ENCODE measurements around the gene GIT2.

GIT2 gene

GRCh38 chr12:109994401-109995175 is 1.6 kb downstream of the GIT2 start:
- H2AFZ ChIP-seq (ENCODE audit: low read depth, low read length), result peak overlapping the region; percentile 73; the same call in 1 of the 2 replicates
- H4K20me1 ChIP-seq (ENCODE audit: insufficient read depth, low read length), result peaks cover 12% of the 10 kb centered on the region; the same call in 1 of the 2 replicates
- H3K27ac ChIP-seq (ENCODE audit: low read length), result peak overlapping the region; percentile 91
- H3K79me2 ChIP-seq (ENCODE audit: insufficient read depth, low read length), result peaks cover 66% of the 10 kb centered on the region
- peaks cover 42% of the 10 kb centered on the region for H3K4me1 ChIP-seq (ENCODE audit: insufficient read depth, low read length)
- H3K4me3 ChIP-seq (ENCODE audit: low read depth in 1 of 2, low read length in 2 of 2), result peak overlapping the region; percentile 79 to 84; a peak in 3 of 4 replicates
- TF ChIP-seq CTCF (IDR thresholded peaks at IDR 0.05; ENCODE audit: borderline replicate concordance, extremely low read depth, low read length, poor library complexity, severe bottlenecking) (no peak), EZH2 (IDR thresholded peaks at IDR 0.05; ENCODE audit: borderline replicate concordance, low read depth, low read length, severe bottlenecking) (no peak)
- H3K9me3 ChIP-seq (ENCODE audit: insufficient read depth, low read length, severe bottlenecking), result no peaks in the 10 kb centered on the region
- ATAC-seq (ENCODE audit: insufficient read depth, low read depth), result peak; percentile 36
- peak; percentile 29 for DNase-seq
- H3K27me3 ChIP-seq (ENCODE audit: insufficient read depth, low read length, poor library complexity), result no peaks in the 10 kb centered on the region
- H3K36me3 ChIP-seq (ENCODE audit: insufficient read depth, low read length), result peaks cover 28% of the 10 kb centered on the region
- peak overlapping the region; percentile 92 for H3K4me2 ChIP-seq (ENCODE audit: insufficient read depth, low read length)
- H3K9ac ChIP-seq (ENCODE audit: low read depth, low read length), result peak overlapping the region; percentile 85

GRCh38 chr12:109993091-109993490 is 3.1 kb downstream of the GIT2 start:
- no peak overlapping the region for H3K4me3 ChIP-seq (ENCODE audit: low read depth in 1 of 2, low read length in 2 of 2)
- H2AFZ ChIP-seq (ENCODE audit: low read depth, low read length), result no peak overlapping the region
- H3K36me3 ChIP-seq (ENCODE audit: insufficient read depth, low read length), result peaks cover 43% of the 10 kb centered on the region
- peaks cover 33% of the 10 kb centered on the region for H3K4me1 ChIP-seq (ENCODE audit: insufficient read depth, low read length)
- ATAC-seq (ENCODE audit: insufficient read depth, low read depth) (no peak), DNase-seq (no peak)
- no peak overlapping the region for H3K9ac ChIP-seq (ENCODE audit: low read depth, low read length)
- no peaks in the 10 kb centered on the region for H3K9me3 ChIP-seq (ENCODE audit: insufficient read depth, low read length, severe bottlenecking)
- no peaks in the 10 kb centered on the region for H3K27me3 ChIP-seq (ENCODE audit: insufficient read depth, low read length, poor library complexity)
- peak overlapping the region; percentile 92; the same call in 1 of the 2 replicates for H3K4me2 ChIP-seq (ENCODE audit: insufficient read depth, low read length)
- H4K20me1 ChIP-seq (ENCODE audit: insufficient read depth, low read length), result peaks cover 12% of the 10 kb centered on the region; the same call in 1 of the 2 replicates
- TF ChIP-seq EZH2 (IDR thresholded peaks at IDR 0.05; ENCODE audit: borderline replicate concordance, low read depth, low read length, severe bottlenecking) (no peak), CTCF (IDR thresholded peaks at IDR 0.05; ENCODE audit: borderline replicate concordance, extremely low read depth, low read length, poor library complexity, severe bottlenecking) (no peak)
- no peak overlapping the region for H3K27ac ChIP-seq (ENCODE audit: low read length)
- peaks cover 66% of the 10 kb centered on the region for H3K79me2 ChIP-seq (ENCODE audit: insufficient read depth, low read length)

GRCh38 chr12:109991586-109991985 is 4.6 kb downstream of the GIT2 start:
- Histone ChIP-seq H3K36me3 (ENCODE audit: insufficient read depth, low read length) (peaks cover 52% of the 10 kb centered on the region), H3K4me2 (ENCODE audit: insufficient read depth, low read length) (no peak overlapping the region), H3K4me1 (ENCODE audit: insufficient read depth, low read length) (peaks cover 28% of the 10 kb centered on the region), H3K9ac (ENCODE audit: low read depth, low read length) (no peak overlapping the region), H3K9me3 (ENCODE audit: insufficient read depth, low read length, severe bottlenecking) (no peaks in the 10 kb centered on the region), H2AFZ (ENCODE audit: low read depth, low read length) (no peak overlapping the region), H4K20me1 (ENCODE audit: insufficient read depth, low read length) (peaks cover 12% of the 10 kb centered on the region; the same call in 1 of the 2 replicates), H3K79me2 (ENCODE audit: insufficient read depth, low read length) (peaks cover 66% of the 10 kb centered on the region), H3K27ac (ENCODE audit: low read length) (no peak overlapping the region), H3K4me3 (ENCODE audit: low read depth in 1 of 2, low read length in 2 of 2) (no peak overlapping the region), H3K27me3 (ENCODE audit: insufficient read depth, low read length, poor library complexity) (no peaks in the 10 kb centered on the region)
- ATAC-seq (ENCODE audit: insufficient read depth, low read depth), result no peak
- DNase-seq, result no peak
- TF ChIP-seq CTCF (IDR thresholded peaks at IDR 0.05; ENCODE audit: borderline replicate concordance, extremely low read depth, low read length, poor library complexity, severe bottlenecking) (no peak), EZH2 (IDR thresholded peaks at IDR 0.05; ENCODE audit: borderline replicate concordance, low read depth, low read length, severe bottlenecking) (no peak)
